HS-5 (cell line): ENCODE results near the gene LIMS2.

ENCODE experiments used
- DNase-seq: peaks from one replicate; pipeline ENCODE4 v3.0.0-alpha.2; 2012; ENCODE audit warnings: low read depth

The LIMS2 gene

GRCh38 chr2:127620866-127621265 lies 54.5 kb downstream of the LIMS2 start:
- DNase-seq, result no peak

- no peak for DNase-seq
These were observed 55.2 kb downstream of the LIMS2 start for GRCh38 chr2:127619877-127620705.

GRCh38 chr2:127619203-127619590 lies 56.1 kb downstream of the LIMS2 start:
- no peak for DNase-seq

- no peak for DNase-seq
These were observed 56.7 kb downstream of the LIMS2 start for GRCh38 chr2:127618551-127619202.

GRCh38 chr2:127615511-127616166 lies 59.7 kb downstream of the LIMS2 start:
- no peak for DNase-seq

GRCh38 chr2:127614731-127615130 lies 60.6 kb downstream of the LIMS2 start:
- no peak for DNase-seq

GRCh38 chr2:127614246-127614645 lies 61.1 kb downstream of the LIMS2 start:
- DNase-seq, result no peak

- no peak for DNase-seq
These were observed 63.1 kb downstream of the LIMS2 start for GRCh38 chr2:127612111-127612822.

GRCh38 chr2:127611076-127611925 lies 64.0 kb downstream of the LIMS2 start:
- DNase-seq, result no peak

GRCh38 chr2:127610561-127610960 lies 64.8 kb downstream of the LIMS2 start:
- DNase-seq, result no peak

GRCh38 chr2:127609818-127610217 lies 65.5 kb downstream of the LIMS2 start:
- no peak for DNase-seq

GRCh38 chr2:127609031-127609751 lies 66.1 kb downstream of the LIMS2 start:
- DNase-seq, result no peak

GRCh38 chr2:127608061-127609030 lies 67.0 kb downstream of the LIMS2 start:
- DNase-seq, result no peak

GRCh38 chr2:127607399-127607908 lies 67.9 kb downstream of the LIMS2 start:
- DNase-seq, result no peak

- no peak for DNase-seq
These were observed 68.5 kb downstream of the LIMS2 start for GRCh38 chr2:127606625-127607398.

GRCh38 chr2:127605691-127606263 lies 69.6 kb downstream of the LIMS2 start:
- no peak for DNase-seq

- no peak for DNase-seq
These were observed 70.3 kb downstream of the LIMS2 start for GRCh38 chr2:127604986-127605385.

- DNase-seq, result no peak
These were observed 76.1 kb downstream of the LIMS2 start for GRCh38 chr2:127599211-127599610.
